Left renal pelvis (tissue), 4 donors: ENCODE data around the gene RNASEH2B. TPM values are rescaled to one million over a fixed set of nuclear protein-coding genes. Genes with fewer than 3 reads are reported as not detected.

Experiments
- DNase-seq, 4 donors: peaks; one replicate each; pipeline ENCODE4 v3.0.0-alpha.2; 2013; ENCODE audit warnings: low read depth in 4 of 4, low spot score in 3 of 4
- polyA plus RNA-seq, 4 donors: library from polyadenylated mRNA; unstranded; fragments of 120-200 nt; gene quantifications; one replicate each; pipeline ENCODE4 v1.2.1, GENCODE V29; 2013; ENCODE audit not compliant: insufficient read length in 4 of 4

Gene RNASEH2B
- polyA plus RNA-seq, 4 donors: 47.6 to 67.5 (median 52.5) TPM

DNA sequence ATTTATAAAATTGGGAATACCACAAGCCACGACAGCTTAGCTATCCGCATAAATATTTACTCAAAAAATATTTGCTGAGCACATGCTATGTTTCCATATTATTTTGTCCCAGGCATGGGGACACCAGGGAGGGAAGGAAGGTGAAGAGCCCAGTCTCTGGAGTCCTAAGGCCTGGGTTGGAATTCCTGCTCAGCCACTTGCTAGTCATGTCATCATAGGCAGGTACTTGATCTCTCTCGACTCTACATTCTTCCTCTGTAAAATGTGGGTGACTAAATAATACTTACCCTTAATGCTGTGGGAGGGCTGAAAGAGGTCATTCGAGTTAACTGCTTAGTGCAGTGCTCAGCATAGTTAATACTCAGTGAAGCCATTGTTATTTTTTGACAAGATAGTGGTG, 4.3 kb upstream of the RNASEH2B start:
- no peak for DNase-seq

DNA sequence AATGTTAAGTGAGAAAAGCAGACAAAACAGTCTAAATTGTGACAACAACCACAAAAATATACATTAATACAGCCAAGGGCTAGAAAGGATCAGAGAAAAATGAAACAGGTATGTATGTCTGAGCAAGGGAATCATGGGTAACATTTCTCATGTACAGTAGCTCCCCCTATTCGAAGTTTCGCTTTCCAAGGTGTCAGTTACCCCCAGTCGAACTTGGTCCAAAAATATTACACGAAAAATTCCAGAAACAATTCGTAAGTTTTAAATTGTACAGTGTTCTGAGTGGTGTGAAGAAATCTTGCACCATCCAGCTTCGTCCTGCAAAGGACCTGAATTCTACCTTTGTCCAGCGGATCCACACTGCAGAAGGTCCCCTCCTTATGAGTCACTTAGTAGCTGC, 1.8 kb upstream of the RNASEH2B start:
- no peak for DNase-seq

DNA sequence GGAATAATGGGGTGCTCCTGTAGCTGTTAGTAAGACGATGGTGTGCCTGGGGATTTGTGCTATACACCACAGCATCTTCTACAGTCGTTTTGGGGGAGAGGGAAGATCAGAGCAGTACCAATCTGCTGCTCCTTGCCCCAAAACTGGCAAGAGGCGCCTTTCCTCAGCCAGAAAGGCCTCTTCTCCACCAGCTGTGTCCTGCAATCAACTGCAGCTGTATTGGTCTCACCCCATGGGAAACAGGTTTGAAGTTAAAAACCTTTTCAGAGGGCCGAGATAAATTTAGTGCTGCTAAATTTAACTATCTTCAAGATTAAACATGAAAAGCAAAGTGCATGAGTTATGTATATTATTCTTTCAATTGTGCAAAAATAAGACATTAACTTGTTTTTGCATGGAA, 1.2 kb upstream of the RNASEH2B start:
- DNase-seq: no peak

DNA sequence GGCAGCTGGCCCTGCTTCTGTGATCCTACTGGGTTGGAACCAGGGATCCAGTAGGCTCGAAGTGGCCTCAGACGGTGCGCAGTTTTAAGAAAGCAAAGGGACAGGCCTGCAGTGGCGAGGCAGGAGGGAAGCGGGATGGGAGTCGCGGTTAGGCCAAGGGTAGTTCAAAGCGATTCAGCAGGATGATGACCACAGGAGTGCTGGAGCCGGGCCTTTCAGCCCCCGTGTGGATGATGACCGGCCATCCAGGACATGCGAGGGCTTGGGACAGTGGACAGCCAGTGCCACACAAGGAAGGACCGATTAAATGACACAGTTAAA, 854 bp downstream of the RNASEH2B start:
- no peak for DNase-seq

DNA sequence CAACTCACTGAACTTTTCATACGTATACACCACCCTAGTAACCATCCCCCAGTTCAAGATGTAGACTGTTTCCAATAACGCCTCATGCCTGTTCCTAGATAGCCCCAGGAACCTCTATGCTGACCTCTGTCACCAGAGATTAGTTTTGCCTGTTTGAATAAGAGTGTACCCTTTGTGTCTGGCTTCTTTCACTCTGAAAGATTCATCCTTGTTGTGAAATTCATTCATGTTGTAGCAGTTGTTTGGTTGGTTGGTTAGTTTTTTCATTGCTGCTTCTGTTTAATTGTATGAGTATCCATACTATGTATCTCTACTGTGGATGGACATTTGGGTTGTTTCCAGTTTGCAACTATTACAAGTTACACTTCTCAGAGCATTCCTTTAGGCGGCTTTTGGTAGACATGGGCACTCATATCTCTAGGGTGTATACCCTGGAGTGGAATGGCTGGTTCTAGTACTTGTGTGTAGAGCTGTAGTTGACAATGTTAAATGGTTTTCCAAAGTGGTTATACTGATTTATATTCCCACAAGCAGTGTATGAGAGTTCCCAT, 1.6 kb downstream of the RNASEH2B start:
- no peak for DNase-seq

DNA sequence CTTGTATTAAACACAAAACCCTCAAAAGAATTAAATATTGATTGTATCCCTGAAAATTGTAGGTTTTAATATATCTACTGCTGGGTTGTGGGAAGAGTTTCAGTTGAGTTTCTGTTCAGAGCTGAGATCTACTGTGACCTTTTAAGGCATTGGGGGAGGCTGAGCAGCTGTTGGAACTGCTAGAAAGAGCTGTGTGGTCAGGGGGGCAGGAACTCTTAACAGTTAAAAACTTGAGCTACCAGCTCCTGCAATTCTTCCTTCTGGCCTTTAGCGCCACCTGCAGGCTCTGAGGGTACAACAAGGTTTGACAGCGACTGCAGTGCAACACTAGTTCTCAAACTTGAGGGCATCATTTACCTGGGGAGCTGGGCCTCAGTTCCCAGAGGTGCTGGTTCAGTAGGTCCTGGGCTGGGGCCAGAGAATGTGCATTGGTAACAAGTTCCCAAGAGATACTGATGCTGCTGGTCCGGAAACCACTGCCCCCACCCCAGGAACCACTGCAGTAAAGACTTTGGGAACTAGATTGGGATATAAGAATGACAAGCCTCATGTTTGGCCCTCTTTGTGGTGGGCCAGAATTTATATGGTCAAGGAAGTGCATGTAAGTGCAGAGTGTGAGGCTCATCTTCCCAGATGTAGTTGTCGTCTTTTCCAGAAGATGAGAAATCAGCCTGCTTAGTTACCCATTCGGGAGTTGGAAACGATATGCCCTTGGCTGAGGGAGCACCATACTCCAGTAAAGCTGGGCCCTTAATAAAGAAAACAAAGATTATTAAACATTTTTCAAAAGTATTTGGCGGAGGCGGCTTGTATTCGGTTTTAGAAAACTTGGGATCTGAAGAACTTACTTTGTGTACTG, 2.6 kb downstream of the RNASEH2B start:
- peak; percentile 64 to 87 (median 77) for DNase-seq

DNA sequence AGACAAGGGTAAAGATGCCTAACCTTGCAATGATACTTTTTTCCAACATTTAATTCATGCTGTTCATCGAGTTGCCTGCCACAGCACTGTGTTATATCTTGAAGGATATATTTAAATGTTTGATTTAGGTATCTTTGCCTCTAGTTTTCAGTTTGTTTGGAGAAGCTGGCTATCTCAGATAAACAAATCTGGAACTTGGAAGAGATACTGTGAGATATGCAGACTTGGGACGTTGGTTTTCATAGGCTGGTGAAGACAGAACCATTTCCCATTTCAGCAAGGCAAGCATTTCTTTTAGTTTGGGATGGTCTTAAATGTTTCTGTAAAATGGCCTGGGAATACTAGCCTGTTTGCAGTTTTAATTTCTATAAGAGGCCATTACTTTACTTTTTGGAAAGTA, 3.3 kb downstream of the RNASEH2B start:
- no peak for DNase-seq

DNA sequence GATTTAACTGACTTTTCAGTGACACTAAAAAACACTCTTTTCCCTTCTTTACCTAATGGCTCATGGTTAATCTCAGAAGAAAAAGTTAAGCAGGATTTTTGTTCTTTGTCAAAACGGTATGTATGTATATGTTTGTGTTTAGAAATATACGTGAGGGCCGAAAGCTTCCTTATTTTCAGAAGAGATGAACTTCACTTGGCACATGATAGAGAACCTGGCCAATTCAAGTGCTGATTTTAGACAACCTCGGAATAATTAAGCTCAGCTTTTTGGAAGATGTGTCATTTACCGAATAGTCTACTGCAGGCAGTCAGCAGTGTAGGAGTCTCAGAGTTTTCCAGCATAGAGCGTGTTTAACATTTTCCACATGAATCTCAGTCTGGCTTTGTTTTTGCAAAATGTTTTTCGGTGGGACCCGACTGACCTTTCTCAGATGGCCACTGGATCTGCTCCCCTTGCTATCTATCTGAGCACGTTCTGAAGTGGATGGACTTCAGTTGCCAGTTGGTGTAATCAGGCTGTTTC, 4.6 kb downstream of the RNASEH2B start:
- DNase-seq: no peak

DNA sequence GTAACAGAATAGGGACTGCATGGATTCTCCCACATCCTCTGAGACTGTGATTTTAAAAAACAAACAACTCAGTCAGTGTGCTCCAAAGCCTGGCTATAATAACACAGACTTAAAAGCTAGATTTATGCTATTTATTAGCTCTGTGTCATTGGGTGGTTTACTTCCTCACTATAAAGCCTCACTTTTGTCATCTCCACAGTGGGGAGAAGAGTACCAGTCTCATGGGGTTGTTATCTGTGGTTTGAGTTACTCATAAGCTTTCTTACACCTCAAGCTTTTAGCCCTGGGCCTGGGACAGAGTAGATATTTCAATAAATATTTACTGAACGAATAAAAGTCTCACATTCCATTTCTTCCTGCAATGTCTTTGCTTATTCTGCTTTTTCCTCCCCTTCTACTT, 5.3 kb downstream of the RNASEH2B start:
- no peak for DNase-seq

DNA sequence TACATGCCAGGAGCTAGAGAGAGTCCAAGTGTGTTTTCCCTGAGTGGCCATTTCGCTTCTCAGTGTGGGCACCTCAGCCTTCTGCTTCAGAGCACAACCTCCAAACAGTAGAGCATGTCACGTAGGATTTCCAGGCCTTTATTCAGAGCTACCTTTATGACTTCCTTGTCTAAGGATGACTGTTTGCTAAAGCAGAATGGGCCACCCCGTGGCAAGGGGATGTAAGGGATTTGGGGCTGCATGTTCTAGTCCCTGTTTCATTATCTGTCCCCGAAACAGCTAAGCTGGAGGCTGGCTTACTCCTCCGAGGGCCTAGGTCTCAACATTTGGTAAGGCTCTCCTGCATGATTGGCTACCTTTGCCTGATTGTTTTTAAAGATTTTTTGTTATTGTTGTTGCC, 6.0 kb downstream of the RNASEH2B start:
- no peak for DNase-seq

DNA sequence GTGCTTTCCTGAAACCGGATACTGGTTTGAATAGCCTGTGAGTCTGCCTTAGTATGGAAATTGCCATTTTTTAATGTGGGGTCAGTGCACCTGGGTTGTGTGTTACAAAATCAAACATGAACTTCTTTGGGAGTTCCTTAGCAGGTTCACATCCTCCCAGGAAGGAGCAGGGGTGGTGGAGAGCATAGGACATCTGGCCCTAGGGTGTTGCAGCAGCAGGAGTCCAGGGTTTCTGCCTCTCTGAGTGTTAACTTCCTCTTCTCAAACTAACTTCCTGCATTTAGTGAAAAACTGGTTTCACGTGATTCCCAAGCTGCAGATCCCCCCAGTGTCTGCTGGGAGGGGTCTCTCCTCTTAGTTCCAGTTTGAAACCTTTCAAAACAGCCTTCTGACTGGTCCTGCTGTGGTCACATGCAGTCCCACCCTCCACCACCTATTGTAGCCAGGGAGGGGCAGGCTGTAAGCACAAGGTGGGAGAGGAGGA, 7.2 kb downstream of the RNASEH2B start:
- DNase-seq: no peak

DNA sequence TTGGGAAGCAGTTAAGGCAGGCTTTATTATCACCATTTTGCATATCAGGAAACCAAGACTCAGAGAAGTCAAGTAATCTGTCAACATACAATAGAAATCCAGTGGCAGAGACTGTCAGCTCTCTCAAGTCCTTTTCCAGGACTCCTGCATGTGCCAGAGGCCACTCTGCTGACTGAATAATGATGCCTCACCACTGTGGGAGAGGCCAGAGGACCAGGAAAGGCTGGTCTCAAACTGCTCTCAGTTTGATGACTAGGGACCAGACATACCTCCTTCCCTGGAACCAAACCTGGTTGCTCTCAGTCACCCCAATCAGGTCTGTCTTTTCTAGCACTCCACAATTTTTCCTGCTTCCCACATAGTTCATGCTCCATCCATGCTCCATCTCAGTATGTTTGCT, 8.0 kb downstream of the RNASEH2B start:
- no peak for DNase-seq

DNA sequence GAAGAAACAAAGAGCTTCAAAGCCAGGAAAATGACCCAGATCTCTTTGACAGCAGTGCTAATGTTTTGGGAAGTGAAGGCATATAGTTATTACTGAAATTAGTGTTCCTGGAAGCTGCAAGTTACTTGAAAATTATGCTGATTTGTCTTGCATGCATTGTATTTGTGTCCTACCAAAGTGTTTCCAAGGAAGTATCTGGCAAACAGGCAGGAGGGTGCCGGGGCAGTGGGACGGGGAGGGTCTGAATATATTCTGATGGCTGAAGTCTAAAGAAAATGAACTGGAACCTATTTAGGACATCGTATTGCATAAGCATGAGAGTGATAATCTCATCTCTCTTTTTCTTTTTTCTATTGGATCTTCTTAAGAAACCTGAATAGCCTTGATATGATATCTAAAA, 9.0 kb downstream of the RNASEH2B start:
- DNase-seq: no peak

DNA sequence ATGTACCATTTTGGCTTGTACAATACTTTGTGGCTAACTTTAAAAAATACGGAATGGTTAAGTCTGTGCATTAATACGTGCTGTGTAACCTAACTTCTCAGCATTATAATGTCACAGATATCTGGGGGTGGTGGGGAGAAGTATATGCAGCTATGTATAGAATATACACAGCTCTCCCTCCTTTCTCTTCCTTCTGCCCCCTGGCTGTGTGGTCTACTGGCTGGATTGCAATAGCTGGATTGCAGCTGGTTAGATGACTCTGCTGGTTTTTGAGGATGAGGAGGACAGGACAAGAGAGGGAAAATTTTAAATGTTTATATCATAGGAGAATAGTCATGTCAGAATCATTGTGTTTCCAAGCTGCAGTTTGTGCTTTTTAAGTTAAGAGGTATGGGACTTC, 9.7 kb downstream of the RNASEH2B start:
- DNase-seq: no peak

DNA sequence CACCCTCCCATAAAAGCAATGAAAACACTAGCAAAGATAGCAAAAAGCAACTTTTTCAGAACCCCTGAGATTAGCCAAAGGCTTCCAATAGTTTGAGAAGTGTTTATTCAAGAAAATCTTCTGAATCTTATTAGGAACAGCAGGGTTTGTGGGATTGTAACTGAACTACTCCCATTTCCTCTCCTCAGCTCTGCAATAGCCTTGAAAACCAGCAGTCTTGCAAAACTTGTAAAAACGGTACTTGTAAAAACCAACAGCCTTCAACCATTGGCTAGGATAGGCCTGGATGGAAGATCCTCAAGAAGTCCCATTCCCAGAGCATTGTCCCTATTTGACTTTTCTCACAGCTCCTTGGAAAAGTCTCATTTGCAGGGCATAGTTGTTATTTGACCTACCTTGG, 12.1 kb downstream of the RNASEH2B start:
- DNase-seq: no peak

DNA sequence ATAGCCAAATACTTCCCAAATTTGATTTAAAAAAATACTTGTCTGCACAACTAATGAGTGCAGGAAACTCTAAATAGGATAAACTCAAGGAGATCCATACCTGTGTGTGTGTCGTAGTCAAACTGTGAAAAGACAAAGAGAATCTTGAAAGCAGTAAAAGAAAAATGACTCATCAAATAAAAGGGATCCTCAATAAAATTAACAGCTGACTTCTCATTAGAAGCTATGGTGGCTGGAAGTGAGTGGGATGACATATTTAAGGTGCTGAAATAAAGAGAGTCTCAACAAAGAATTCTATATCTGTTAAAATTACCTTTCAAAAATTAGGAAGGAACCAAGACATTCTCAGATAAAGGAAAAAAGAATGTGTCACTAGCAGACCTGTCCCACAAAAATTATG, 13.7 kb downstream of the RNASEH2B start:
- DNase-seq: no peak

DNA sequence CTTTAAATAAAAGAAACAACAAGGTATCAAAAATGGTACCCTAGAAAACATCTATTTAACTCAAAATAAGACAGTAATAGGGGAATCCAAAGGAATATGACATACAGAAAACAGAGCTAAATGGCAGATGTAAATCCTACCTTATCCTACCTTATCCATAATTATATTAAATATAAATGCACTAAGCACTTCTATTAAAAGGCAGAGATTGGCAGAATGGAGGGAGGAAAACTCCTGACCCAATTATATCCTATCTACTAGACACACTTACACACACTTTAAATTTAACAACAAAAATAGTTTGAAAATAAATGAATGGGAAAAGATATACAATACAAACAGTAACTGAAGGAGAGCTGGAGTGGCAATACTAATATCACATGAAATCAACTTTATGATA, 14.4 kb downstream of the RNASEH2B start:
- DNase-seq: no peak

DNA sequence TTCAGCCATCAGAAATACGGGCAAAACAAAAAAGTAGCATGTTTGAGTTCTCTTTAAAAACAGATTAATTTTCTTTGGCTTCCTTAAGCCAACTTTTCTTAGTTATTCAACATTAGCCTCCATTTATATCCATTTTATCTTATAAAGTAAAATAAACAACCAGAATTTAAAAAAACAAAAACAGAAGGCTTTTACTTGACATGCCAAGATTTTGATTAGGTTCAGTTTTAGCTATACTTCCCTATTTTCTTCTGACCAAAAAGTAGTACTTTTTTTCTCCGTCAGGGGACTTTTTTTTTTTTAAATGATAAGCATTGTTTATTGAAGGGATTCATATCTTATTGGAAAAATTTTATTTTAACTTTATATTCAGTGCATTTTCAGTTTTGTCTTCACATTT, 18.1 kb downstream of the RNASEH2B start:
- DNase-seq: no peak

DNA sequence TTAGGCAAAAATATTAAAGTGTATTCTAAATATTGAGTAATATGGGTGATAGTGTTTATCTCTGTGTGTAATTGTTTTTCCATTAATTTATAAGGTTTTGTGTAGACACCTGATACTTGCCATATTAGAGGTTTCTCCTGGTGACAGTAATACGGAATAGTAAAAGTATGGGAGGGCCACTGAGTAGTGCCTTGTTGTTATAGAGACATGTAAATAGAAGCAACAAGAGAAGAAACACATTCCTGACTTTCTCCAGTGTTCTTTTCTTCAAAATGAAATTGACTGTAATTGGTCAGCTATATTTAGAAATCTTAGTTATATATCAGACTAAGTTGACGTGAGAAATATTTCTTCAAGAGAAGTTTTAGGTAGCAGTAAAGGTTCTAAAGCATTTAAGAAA, 18.5 kb downstream of the RNASEH2B start:
- DNase-seq: no peak

DNA sequence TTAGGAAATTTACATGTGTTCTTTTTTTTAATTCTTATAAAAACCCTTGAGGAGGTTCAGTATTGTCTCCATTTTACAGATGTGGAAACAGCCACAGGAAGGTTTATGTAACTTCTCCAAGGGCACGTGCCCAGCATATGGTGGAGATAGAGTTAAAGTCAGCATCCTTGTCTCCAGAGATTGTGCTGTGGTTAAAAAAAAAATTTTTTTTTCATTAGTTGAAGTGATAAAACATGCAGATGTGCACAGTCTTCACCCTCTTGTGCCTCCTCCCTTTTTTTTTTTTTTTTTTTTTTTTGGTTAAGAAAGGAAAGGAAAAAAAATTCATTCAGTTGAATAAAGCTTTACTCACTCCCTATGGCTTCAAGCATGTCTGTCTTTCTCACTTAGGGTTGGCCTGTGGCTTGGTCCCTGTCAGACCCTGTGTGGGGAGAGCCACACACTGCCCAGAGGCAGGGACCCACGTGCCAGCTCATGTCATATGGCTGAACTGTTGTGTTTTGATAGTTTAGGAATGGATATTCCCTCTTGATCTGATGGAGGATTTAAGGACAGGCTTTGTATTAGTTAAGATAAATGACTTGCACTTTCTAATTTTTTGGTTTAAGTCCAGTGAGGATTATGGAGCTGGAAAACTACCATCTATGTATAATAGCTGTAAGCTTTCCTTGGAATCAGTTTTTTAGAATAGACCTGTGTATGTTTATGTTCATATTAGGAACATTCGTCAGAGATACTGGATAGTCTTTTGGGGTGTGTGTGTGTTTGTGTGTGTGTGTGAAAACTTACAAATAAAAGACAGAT, 19.3 kb downstream of the RNASEH2B start:
- no peak for DNase-seq

DNA sequence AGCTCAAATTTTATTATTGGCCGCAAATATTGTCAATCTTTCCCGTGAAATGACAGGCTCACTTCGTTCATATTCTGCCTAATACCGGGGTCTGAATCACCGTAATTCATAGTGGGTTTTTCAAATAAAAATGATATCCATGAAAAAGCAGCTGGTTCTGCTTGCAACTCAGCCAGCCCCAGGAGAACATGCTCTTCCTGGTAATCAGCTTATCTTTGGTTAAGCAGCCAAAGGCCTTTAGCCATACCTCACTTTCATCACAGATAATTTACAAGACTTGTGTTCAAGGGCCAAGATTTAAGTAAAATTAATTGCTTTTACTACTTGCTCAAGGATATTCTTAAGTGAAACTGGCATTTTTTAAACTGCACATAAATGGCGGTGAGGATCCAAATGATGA, 22.5 kb downstream of the RNASEH2B start:
- DNase-seq: no peak
